NCI-H2107 treated with DMSO at 0.1 percent for 48 hours (cell line): ENCODE data around the gene ANKS4B.
"Not testable (repeated sequence)": the region's sequence is repeated elsewhere in the genome, so short reads cannot be mapped to it uniquely, and the experiment has no call there.

ENCODE experiments used
- DNase-seq: peaks from one replicate; lab custom pipeline; 2025; ENCODE audit not compliant: unreplicated experiment; lab: John Stamatoyannopoulos, UW

ANKS4B gene

GRCh38 chr16:21289789-21290188 is 56.3 kb downstream of the ANKS4B start:
- not testable (repeated sequence) for DNase-seq

DNA sequence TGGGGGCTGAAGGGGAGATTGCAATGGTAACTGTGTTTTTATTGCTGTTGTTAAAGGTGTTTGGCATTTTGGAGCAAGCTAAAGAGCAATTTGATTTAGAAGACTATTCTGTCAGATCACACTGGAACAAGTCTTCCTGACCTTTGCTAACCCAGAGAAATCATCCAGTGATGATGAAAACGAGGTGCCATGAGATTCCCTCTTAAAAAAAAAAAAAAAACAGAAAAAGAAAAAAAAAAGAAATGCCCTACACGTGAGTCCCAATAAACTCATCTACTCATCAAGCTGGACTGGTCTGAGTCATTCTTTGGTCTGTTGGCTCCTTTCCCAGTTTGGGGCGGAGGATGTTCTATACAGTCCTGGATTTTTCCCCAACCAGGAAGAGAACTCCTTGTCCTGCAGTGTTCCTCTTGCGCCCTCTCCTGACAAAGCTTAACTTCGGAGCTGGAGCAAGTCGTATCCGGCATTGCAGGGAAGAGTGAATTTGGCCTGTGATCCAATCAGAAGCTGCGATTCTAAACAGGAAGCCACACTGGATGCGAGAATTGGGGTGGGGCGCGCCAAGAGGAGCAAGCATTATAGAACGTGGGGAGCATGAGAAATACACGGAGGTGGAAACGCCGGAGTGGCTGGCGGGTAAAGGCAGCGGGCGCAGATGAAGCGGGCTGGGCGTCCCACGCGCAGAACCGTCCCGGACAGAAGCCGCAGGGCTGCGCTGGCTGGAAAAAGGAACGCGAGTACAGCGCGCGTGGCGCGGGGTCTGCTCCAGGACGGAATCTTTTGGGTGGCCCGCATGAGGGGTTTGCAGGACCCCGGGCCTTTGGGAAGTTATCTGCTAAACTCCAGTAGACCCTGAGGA is 67.0 kb downstream of the ANKS4B start:
- DNase-seq = peak; percentile 91

- DNase-seq = peak; percentile 41
These were observed 67.8 kb downstream of the ANKS4B start for GRCh38 chr16:21301168-21301894.

GRCh38 chr16:21301895-21302291 is 68.4 kb downstream of the ANKS4B start:
- no peak for DNase-seq

- no peak for DNase-seq
These were observed 69.0 kb downstream of the ANKS4B start for GRCh38 chr16:21302454-21302853.

DNA sequence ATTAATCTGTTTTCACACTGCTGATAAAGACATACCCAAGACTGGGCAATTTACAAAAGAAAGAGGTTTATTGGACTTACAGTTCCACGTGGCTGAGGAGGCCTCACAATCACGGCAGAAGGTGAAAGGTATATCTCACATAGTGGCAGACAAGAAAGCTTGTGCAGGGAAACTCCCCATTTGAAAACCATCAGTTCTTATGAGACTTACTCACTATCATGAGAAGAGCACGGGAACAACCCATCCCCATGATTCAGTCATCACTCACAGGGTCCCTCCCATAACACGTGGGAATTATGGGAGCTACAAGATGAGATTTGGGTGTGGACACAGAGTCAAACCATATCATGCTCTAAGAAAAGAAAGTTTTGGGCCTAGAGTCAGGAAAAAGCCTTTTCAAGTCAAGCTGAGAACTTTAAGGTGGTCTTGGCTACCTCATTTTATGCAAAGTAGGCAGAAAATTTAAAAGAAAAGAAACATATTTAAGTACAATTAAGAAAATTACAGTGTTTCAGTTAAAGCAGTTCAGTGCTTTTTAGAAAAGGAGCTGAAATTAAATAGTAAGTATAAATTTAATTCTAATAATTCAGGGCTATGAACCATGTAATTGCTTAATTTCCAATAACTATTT is 69.5 kb downstream of the ANKS4B start:
- no peak for DNase-seq
